ENCODE measurements around the gene GBA2. TPM values are rescaled to one million over a fixed set of nuclear protein-coding genes. Genes with fewer than 3 reads are reported as not detected.

The GBA2 gene
- total and polyA plus RNA-seq, 2 experiments from 2014 or later, result 32.1 to 80.1 TPM

GRCh38 chr9:35714579-35715252, 34.3 kb downstream of the GBA2 start:
- Mint-ChIP-seq H3K4me1 (peaks cover 4% of the 10 kb centered on the region; the same call in 2 of the 3 replicates), H3K27me3 (ENCODE audit: insufficient read depth, low read depth, poor library complexity) (peaks cover 6% of the 10 kb centered on the region), H3K9me3 (no peaks in the 10 kb centered on the region), H3K27ac (peak overlapping the region; percentile 82), H3K36me3 (ENCODE audit: low read depth) (peaks cover 80% of the 10 kb centered on the region), H3K4me3 (no peak overlapping the region)
- H3K36me3 ChIP-seq (ENCODE audit: insufficient read depth), result peaks cover 54% of the 10 kb centered on the region
- H3F3A ChIP-seq (replicated peaks; ENCODE audit: low read depth), result 0 out of 2 replicates have a peak, but pooled peaks cover 3% of the 10 kb centered on the region
- no peak overlapping the region for H3K4me2 ChIP-seq
- no peaks in the 10 kb centered on the region for H3K27me3 ChIP-seq (ENCODE audit: insufficient read depth)
- H3K4me3 ChIP-seq, result no peak overlapping the region
- no peak for TF ChIP-seq EZH2phosphoT487 (IDR thresholded peaks at IDR 0.05; ENCODE audit: unreplicated experiment)
- no peak for TF ChIP-seq ZNF114 (CRISPR knock-in tag; IDR thresholded peaks at IDR 0.05)
- no peak for TF ChIP-seq REST (IDR thresholded peaks at IDR 0.05; ENCODE audit: unreplicated experiment)
- TF ChIP-seq ETS1 (IDR thresholded peaks at IDR 0.05), result no peak
- TF ChIP-seq CREB1 (CRISPR knock-in tag; IDR thresholded peaks at IDR 0.05; ENCODE audit: low read depth), result no peak
- TF ChIP-seq JUNB (IDR thresholded peaks at IDR 0.05; ENCODE audit: unreplicated experiment), result no peak
- no peak for TF ChIP-seq EZH2 (IDR thresholded peaks at IDR 0.05; ENCODE audit: low read depth, unreplicated experiment)
- no peak for TF ChIP-seq ZNF331 (CRISPR knock-in tag; IDR thresholded peaks at IDR 0.05; ENCODE audit: low read depth)
- H3K79me2 ChIP-seq (replicated peaks; ENCODE audit: insufficient read depth), result no peaks in the 10 kb centered on the region
- DNase-seq (ENCODE audit: low spot score) (no peak), ATAC-seq (no peak)
- H4K20me1 ChIP-seq (replicated peaks; ENCODE audit: insufficient read depth), result peaks cover 6% of the 10 kb centered on the region
- H3K4me1 ChIP-seq (ENCODE audit: insufficient read depth), result no peaks in the 10 kb centered on the region
- H3K27ac ChIP-seq (ENCODE audit: low read depth), result no peak overlapping the region
- no peak overlapping the region for H2AFZ ChIP-seq
- no peaks in the 10 kb centered on the region for H3K9me2 ChIP-seq (ENCODE audit: insufficient read depth)

GRCh38 chr9:35714123-35714522, 34.9 kb downstream of the GBA2 start:
- ATAC-seq (no peak), DNase-seq (ENCODE audit: low spot score) (no peak)
- Mint-ChIP-seq H3K4me3 (no peak overlapping the region), H3K36me3 (ENCODE audit: low read depth) (peaks cover 78% of the 10 kb centered on the region), H3K27ac (no peak overlapping the region), H3K27me3 (ENCODE audit: insufficient read depth, low read depth, poor library complexity) (peaks cover 6% of the 10 kb centered on the region), H3K4me1 (peaks cover 4% of the 10 kb centered on the region; the same call in 2 of the 3 replicates), H3K9me3 (no peaks in the 10 kb centered on the region)
- no peaks in the 10 kb centered on the region for H3K79me2 ChIP-seq (replicated peaks; ENCODE audit: insufficient read depth)
- 0 out of 2 replicates have a peak, but pooled peaks cover 3% of the 10 kb centered on the region for H3F3A ChIP-seq (replicated peaks; ENCODE audit: low read depth)
- H3K27ac ChIP-seq (ENCODE audit: low read depth), result no peak overlapping the region
- peaks cover 6% of the 10 kb centered on the region for H4K20me1 ChIP-seq (replicated peaks; ENCODE audit: insufficient read depth)
- no peak overlapping the region for H3K4me3 ChIP-seq
- no peak overlapping the region for H2AFZ ChIP-seq
- peaks cover 53% of the 10 kb centered on the region for H3K36me3 ChIP-seq (ENCODE audit: insufficient read depth)
- no peaks in the 10 kb centered on the region for H3K27me3 ChIP-seq (ENCODE audit: insufficient read depth)
- no peaks in the 10 kb centered on the region for H3K9me2 ChIP-seq (ENCODE audit: insufficient read depth)
- no peaks in the 10 kb centered on the region for H3K4me1 ChIP-seq (ENCODE audit: insufficient read depth)
- H3K4me2 ChIP-seq, result no peak overlapping the region
- no peak for TF ChIP-seq STAT1 (IDR thresholded peaks at IDR 0.05; ENCODE audit: unreplicated experiment)
- TF ChIP-seq EZH2 (IDR thresholded peaks at IDR 0.05; ENCODE audit: low read depth, unreplicated experiment), result no peak
- no peak for TF ChIP-seq ZNF462 (CRISPR knock-in tag; IDR thresholded peaks at IDR 0.05)
- TF ChIP-seq NANOG (IDR thresholded peaks at IDR 0.05; ENCODE audit: borderline replicate concordance), result no peak
- TF ChIP-seq ZNF114 (CRISPR knock-in tag; IDR thresholded peaks at IDR 0.05), result no peak

All from GM23338 (cell line).